Heart right ventricle (tissue), 16 donors: Measurements from ENCODE around the gene FBXO21. TPM values are rescaled to one million over a fixed set of nuclear protein-coding genes. Genes with fewer than 3 reads are reported as not detected.

Source experiments
- ATAC-seq, 8 donors: fragments of 200-7000 bp; cut with Tn5 transposase; one replicate each; pipeline ENCODE4 v1.9.1; 2020; ENCODE audit warnings: mild to moderate bottlenecking in 8 of 8, moderate library complexity in 8 of 8, moderate number of reproducible peaks in 1 of 8
- DNase-seq, 2 donors: peaks; one replicate each; pipeline ENCODE4 v3.0.0-alpha.2; 2020
- H3K27ac ChIP-seq, 10 donors: fragments of 200-600 bp; sonication (generic) in 2 of 10; one replicate each; pipeline versions ENCODE4 v1.5.0 to v1.8.0; 2020 to 2022; ENCODE audit warnings: mild to moderate bottlenecking in 3 of 10
- H3K27me3 ChIP-seq, 7 donors: fragments of 200-600 bp; one replicate each; pipeline ENCODE4 v1.8.0; 2021 to 2022; ENCODE audit warnings: mild to moderate bottlenecking in 2 of 7
- H3K36me3 ChIP-seq, 9 donors: fragments of 200-600 bp; sonication (generic) in 1 of 9; one replicate each; pipeline versions ENCODE4 v1.5.0 to v1.8.0; 2020 to 2022; ENCODE audit warnings: mild to moderate bottlenecking in 2 of 9
- H3K4me1 ChIP-seq, 9 donors: fragments of 200-600 bp; sonication (generic) in 1 of 9; one replicate each; pipeline versions ENCODE4 v1.5.0 to v1.8.0; 2020 to 2022; ENCODE audit warnings: mild to moderate bottlenecking in 4 of 9
- H3K4me3 ChIP-seq, 10 donors: fragments of 200-600 bp; sonication (generic) in 2 of 10; one replicate each; pipeline versions ENCODE4 v1.5.0 to v1.8.0; 2020 to 2022; ENCODE audit warnings: mild to moderate bottlenecking in 7 of 10, moderate library complexity in 2 of 10
- H3K9me3 ChIP-seq, 11 donors: fragments of 200-600 bp in 10 of 11; sonication (generic) in 2 of 11; one replicate each; pipeline versions ENCODE4 v1.5.0 to v1.8.0; 2013 to 2022; ENCODE audit warnings: mild to moderate bottlenecking in 2 of 11, control low read depth in 1 of 11, moderate library complexity in 1 of 11
- WGBS, 2 donors: extraction: QIAGEN DNeasy Blood & Tissue Kit; methylation state at CpG; one replicate each; pipeline ENCODE4 v1.1.7; 2013; ENCODE audit warnings: inconsistent platforms in 1 of 2; 5-methylcytosine and 5-hydroxymethylcytosine counted together
- intact Hi-C, 10 donors: fragments of 100-400 bp; cut with DNase I; formaldehyde crosslinking; loops; one replicate each; pipeline versions ENCODE4 v1.11.1 to v1.14.2; 2022
- polyA plus RNA-seq, 2 donors: library from polyadenylated mRNA; stranded (reverse); fragments of 200-250 nt; gene quantifications; one replicate each; pipeline ENCODE4 v1.2.3, GENCODE V29; 2013
- total RNA-seq, 10 donors: library from RNA; stranded (reverse); fragmentation: NEBNext Ultra II Directional in 3 of 10; extraction: Animal tissue kit (Norgen Biotek cat#: 25700) in 3 of 10; gene quantifications; one replicate each; pipeline versions ENCODE4 v1.2.1 to v1.2.4, GENCODE V29; 2021 to 2023
- TF ChIP-seq, protein P1 (sequence below), 9 donors: fragments of 200-600 bp; sonication (generic) in 2 of 9; IDR thresholded peaks; one replicate each; pipeline versions ENCODE4 v1.5.0 to v1.8.0; 2021 to 2022; ENCODE audit warnings: antibody characterized with exemption in 9 of 9, mild to moderate bottlenecking in 5 of 9, moderate library complexity in 1 of 9
- donor health status: Arrhythmogenic right ventricular cardiomyopathy.
- donor health status: ischemic (EF 13 %, LVEDD 7.1; RV severe dilation, severe dysfunction).
- donor health status: healthy with polysubstance abuse.
- donor health status: DM: no; HTN: yes; CAD: no.
- donor health status: DM: no; HTN: no; CAD: no.
- donor health status: ischemic (EF 25% LVEDD 6.9; RV normal size, moderate dysfunction).
- donor health status: ischemic (EF 25% LVEDD 5.7; RV mildly dilated, moderate dysfunction).
- donor health status: healthy.
- donor health status: DM: yes; HTN: yes; CAD: no.
- donor health status: Ischemic cardiomyopathy.
- donor health status: ischemic (EF 35%, LVEDD 5.7; RV mildly dilated, moderate dysfunction).
- donor health status: nonischemic (EF 11% LVEDD 7.7; RV severe dilation, severe dysfunction).
- donor health status: DM: yes; HTN: yes; CAD: no.
- donor health status: PGD.
- donor health status: ischemic (EF 29% LVEDD 5.4; RV normal size, mild dysfunction).
- donor health status: nonischemic (EF 23%, LVEDD 6.1; RV moderate dilation, normal function).

The FBXO21 gene
- total and polyA plus RNA-seq, 12 donors = 10.2 to 75.1 (median 47.6) TPM

- DNase-seq = no peak
- 25 to 36% methylated on average over 2 of the region's 2 CpGs for WGBS, 2 donors
- no peaks in the 10 kb centered on the region for H3K36me3 ChIP-seq
- ATAC-seq = no peak
- intact Hi-C loops = loop anchor here in 8 of 10 donors (2.0 to 10.0 kb wide), 6 partner anchors 154 to 634 kb away; no protein-coding TSS in a partner anchor
- H3K27ac ChIP-seq = no peak overlapping the region
- no peaks in the 10 kb centered on the region for H3K4me1 ChIP-seq
- TF ChIP-seq, protein P1, sequence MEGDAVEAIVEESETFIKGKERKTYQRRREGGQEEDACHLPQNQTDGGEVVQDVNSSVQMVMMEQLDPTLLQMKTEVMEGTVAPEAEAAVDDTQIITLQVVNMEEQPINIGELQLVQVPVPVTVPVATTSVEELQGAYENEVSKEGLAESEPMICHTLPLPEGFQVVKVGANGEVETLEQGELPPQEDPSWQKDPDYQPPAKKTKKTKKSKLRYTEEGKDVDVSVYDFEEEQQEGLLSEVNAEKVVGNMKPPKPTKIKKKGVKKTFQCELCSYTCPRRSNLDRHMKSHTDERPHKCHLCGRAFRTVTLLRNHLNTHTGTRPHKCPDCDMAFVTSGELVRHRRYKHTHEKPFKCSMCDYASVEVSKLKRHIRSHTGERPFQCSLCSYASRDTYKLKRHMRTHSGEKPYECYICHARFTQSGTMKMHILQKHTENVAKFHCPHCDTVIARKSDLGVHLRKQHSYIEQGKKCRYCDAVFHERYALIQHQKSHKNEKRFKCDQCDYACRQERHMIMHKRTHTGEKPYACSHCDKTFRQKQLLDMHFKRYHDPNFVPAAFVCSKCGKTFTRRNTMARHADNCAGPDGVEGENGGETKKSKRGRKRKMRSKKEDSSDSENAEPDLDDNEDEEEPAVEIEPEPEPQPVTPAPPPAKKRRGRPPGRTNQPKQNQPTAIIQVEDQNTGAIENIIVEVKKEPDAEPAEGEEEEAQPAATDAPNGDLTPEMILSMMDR (IDR thresholded peaks at IDR 0.05) = no peak
- H3K4me3 ChIP-seq = no peak overlapping the region
- H3K9me3 ChIP-seq = no peaks in the 10 kb centered on the region
- peaks cover 0 to 65% (median 20%) of the 10 kb centered on the region in 7 donors for H3K27me3 ChIP-seq
Measured at GRCh38 chr12:117213295-117213808, 23.1 kb upstream of the FBXO21 start.

GRCh38 chr12:117212563-117213190, 22.4 kb upstream of the FBXO21 start:
- Histone ChIP-seq H3K4me3 (no peak overlapping the region), H3K27ac (no peak overlapping the region), H3K27me3 (peaks cover 0 to 59% (median 15%) of the 10 kb centered on the region in 7 donors), H3K36me3 (no peaks in the 10 kb centered on the region), H3K9me3 (no peaks in the 10 kb centered on the region), H3K4me1 (no peaks in the 10 kb centered on the region)
- TF ChIP-seq, protein P1 (IDR thresholded peaks at IDR 0.05) = peak; percentile 72 to 93 (median 87)
- WGBS, 2 donors = 13 to 15% methylated on average over 7 of the region's 7 CpGs
- DNase-seq (peak; percentile 39 to 74), ATAC-seq (peak in 6 of 8 donors; percentile 54 to 90 (median 80))
- intact Hi-C loops = loop anchor here (1.0 to 10.0 kb wide), 7 partner anchors 155 to 635 kb away; no protein-coding TSS in a partner anchor

DNA sequence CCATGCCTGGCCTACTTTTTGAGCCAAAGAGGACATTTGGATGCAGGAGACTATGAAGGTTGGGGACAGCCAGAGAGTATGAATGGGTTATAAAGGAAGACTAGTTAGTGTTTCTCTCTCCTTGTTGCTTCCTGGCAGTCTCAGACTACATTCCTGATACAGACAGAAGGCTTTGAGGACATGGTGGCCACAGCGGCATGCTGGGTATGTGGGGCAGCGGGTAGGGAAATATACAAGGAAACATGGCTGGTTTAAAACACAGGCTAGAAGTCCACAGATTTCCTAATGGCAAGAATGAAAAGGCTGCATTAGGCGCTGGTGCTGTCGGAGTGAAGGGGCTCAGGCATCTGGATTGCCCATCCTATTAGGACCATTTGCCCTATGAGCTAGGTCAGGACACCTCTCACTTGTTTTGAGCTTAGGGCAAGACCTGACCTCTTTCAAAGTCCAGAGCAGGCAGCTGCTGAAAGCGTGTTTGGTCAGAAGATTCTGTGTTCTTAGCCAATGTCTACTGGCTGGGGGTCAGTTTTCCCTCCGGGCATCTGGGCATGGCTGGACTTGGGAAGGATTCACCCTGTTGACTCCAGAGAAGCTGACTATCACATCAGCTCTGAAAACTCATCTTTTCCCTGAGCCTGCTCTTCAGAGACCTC, 20.1 kb upstream of the FBXO21 start:
- no peaks in the 10 kb centered on the region for H3K36me3 ChIP-seq
- no peak overlapping the region for H3K4me3 ChIP-seq
- peaks cover 0 to 52% (median 16%) of the 10 kb centered on the region in 7 donors for H3K27me3 ChIP-seq
- TF ChIP-seq, protein P1 (IDR thresholded peaks at IDR 0.05) = no peak
- H3K9me3 ChIP-seq = no peaks in the 10 kb centered on the region
- no peak overlapping the region for H3K27ac ChIP-seq
- DNase-seq = no peak
- intact Hi-C loops = loop anchor here in 7 of 10 donors (2.0 to 10.0 kb wide), 6 partner anchors 157 to 637 kb away; no protein-coding TSS in a partner anchor
- ATAC-seq = no peak
- H3K4me1 ChIP-seq = no peaks in the 10 kb centered on the region
- WGBS, 2 donors = 90 to 91% methylated on average over 6 of the region's 6 CpGs

DNA sequence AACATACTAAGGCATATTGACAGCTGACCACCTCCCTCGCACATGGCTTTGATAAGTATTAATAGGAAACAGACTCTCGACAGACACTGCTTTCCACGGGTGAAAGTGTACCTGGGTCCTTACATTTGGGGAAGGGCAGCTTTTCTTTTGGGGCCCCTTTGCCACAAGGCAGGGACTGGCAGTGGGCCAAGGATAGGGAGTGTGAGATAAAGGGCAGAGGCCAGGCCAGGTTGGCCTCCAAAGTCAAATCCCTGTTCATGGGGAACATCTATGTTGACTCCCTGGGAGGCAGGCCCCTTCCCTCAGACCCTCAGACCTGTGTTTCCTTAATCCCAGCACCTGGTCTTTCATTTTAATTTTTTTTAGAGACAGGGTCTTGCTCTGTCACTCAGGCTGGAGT, 19.4 kb upstream of the FBXO21 start:
- no peak overlapping the region for H3K4me3 ChIP-seq
- DNase-seq = no peak
- H3K27ac ChIP-seq = no peak overlapping the region
- TF ChIP-seq, protein P1 (IDR thresholded peaks at IDR 0.05) = no peak
- H3K9me3 ChIP-seq = no peaks in the 10 kb centered on the region
- ATAC-seq = no peak
- peaks cover 0 to 47% (median 16%) of the 10 kb centered on the region in 7 donors for H3K27me3 ChIP-seq
- 79% methylated on average over 3 of the region's 3 CpGs for WGBS, 2 donors
- no peaks in the 10 kb centered on the region for H3K36me3 ChIP-seq
- intact Hi-C loops = loop anchor here in 7 of 10 donors (2.0 to 10.0 kb wide), 6 partner anchors 158 to 638 kb away; no protein-coding TSS in a partner anchor
- no peaks in the 10 kb centered on the region for H3K4me1 ChIP-seq
